ENCODE results near the gene PVRIG.
"Not testable (repeated sequence)": the region's sequence is repeated elsewhere in the genome, so short reads cannot be mapped to it uniquely, and the experiment has no call there.

The PVRIG gene

DNA sequence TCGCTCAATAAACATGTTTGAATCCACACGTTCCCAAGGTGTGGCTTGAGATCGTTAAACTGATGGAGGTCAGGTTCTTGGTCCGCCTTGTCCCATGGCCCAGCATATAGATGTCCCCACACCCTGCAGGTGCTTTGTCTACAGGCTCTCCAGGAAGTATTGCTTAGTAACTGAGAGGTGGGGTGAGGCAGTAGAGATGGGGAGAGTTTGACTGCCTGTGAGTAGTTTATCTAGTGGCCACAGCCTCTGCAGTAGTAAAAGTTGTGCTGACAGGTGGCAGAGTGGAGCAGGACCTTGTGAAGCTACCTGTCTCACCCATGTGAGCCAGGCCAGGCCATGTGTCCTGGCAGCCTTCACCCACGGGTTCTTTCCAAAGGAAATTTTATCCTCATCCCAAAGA lies 5.4 kb upstream of the PVRIG start:
- peaks cover 75% of the 10 kb centered on the region for H3K4me1 Mint-ChIP-seq
- H3K9me3 Mint-ChIP-seq, H3K36me3 Mint-ChIP-seq, H3K4me3 Mint-ChIP-seq, H3K27me3 Mint-ChIP-seq: not testable (repeated sequence)
- H3K27ac Mint-ChIP-seq = peak overlapping the region; percentile 26

DNA sequence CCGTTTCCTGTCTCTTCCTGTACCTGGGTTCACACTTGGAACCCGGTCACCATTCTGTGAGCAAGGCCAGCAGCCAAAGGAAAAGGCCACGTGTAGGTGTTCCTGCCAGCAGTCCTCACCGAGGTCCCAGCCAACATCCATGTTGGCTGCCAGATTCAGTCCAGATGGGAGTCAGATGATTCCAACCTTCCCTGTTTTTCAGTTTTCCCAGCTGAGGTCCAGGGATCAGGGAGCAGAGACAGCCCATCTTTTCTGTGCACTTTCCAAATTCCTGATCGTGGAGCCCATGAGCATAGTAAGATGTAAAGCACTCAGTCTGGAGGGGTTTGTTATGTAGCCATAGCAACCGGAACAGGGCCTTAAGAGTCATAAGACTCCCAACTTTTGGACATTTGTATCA lies 3.9 kb upstream of the PVRIG start:
- Mint-ChIP-seq H3K36me3 (no peaks in the 10 kb centered on the region), H3K4me1 (peaks cover 60% of the 10 kb centered on the region), H3K27ac (peak overlapping the region; percentile 37), H3K4me3 (no peak overlapping the region), H3K9me3 (no peaks in the 10 kb centered on the region), H3K27me3 (no peaks in the 10 kb centered on the region)

DNA sequence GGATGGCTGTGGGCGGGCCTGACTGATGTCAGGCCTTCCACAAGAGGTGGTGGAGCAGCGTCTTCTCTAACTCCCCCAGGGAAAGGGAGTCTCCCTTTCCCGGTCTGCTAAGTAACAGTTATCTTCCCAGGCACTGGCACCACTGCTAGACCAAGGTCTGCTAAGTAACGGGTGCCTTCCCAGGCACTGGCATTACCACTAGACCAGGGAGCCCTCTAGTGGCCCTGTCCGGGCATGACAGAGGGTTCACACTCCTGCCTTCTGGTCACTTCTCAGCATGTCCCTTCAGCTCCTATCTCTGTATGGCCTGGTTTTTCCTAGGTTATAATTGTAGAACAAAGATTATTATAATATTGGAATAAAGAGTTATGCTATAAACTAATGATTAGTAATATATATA lies 1.8 kb upstream of the PVRIG start:
- H3K36me3 Mint-ChIP-seq, H3K9me3 Mint-ChIP-seq, H3K27me3 Mint-ChIP-seq: not testable (repeated sequence)
- Mint-ChIP-seq H3K4me3 (peak overlapping the region; percentile 84), H3K27ac (peak overlapping the region; percentile 46), H3K4me1 (peaks cover 60% of the 10 kb centered on the region)

DNA sequence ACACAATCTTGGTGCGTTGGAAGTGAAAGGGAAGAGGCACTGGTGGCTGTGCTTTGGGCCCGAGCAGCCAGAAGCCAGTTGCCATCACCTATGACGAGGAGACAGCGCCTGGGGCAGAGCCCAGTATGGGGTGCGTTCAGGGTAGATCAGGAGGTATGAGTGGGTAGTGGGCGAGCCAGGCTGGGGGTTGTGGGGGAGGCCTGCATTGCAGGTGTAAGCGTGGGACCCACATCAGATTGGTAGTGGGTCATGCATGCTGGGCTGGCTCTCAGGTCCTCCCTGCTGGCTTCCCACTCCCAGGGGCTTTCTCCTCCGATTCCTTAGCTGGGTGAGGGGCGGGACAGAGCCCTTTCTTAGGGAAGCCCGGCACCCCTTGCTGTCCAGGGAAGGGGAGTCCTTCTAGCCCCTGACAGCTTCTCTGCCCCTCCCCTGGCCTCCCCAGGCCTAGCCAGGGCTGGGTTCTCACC lies 445 bp upstream of the PVRIG start:
- Mint-ChIP-seq H3K27ac (peak overlapping the region; percentile 99), H3K36me3 (peaks cover 4% of the 10 kb centered on the region), H3K4me1 (peaks cover 64% of the 10 kb centered on the region), H3K9me3 (no peaks in the 10 kb centered on the region), H3K4me3 (peak overlapping the region; percentile 97), H3K27me3 (no peaks in the 10 kb centered on the region)

DNA sequence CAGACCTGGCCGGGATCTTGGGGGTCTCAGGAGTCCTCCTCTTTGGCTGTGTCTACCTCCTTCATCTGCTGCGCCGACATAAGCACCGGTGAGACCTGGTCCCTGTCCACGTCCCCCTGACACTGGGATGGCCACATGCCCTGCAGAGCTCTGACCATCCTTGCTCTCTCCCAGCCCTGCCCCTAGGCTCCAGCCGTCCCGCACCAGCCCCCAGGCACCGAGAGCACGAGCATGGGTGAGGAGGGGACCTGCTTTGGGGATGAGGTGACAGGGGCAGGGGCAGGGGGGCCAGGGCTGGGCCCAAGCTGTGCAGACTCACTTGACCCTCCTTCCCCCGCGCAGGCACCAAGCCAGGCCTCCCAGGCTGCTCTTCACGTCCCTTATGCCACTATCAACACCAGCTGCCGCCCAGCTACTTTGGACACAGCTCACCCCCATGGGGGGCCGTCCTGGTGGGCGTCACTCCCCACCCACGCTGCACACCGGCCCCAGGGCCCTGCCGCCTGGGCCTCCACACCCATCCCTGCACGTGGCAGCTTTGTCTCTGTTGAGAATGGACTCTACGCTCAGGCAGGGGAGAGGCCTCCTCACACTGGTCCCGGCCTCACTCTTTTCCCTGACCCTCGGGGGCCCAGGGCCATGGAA lies 959 bp downstream of the PVRIG start:
- peaks cover 4% of the 10 kb centered on the region for H3K36me3 Mint-ChIP-seq
- peaks cover 64% of the 10 kb centered on the region for H3K4me1 Mint-ChIP-seq
- H3K4me3 Mint-ChIP-seq = peak overlapping the region; percentile 97
- peak overlapping the region; percentile 99 for H3K27ac Mint-ChIP-seq
- H3K27me3 Mint-ChIP-seq = no peaks in the 10 kb centered on the region
- no peaks in the 10 kb centered on the region for H3K9me3 Mint-ChIP-seq

DNA sequence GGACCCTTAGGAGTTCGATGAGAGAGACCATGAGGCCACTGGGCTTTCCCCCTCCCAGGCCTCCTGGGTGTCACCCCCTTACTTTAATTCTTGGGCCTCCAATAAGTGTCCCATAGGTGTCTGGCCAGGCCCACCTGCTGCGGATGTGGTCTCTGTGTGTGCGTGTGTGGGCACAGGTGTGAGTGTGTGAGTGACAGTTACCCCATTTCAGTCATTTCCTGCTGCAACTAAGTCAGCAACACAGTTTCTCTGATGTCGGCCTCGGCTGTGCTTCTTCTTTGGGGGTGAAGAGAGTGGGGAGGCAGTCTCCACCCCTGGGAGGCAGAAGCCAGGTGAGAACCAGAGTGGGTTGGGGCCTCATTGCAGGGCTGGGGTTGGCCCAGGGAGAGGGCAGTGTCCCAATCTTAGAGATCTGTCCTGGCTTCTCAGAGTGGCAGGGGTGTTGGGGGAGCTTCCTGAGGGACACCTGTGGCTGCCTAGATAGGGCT lies 1.5 kb downstream of the PVRIG start:
- H3K27me3 Mint-ChIP-seq = no peaks in the 10 kb centered on the region
- peak overlapping the region; percentile 99 for H3K27ac Mint-ChIP-seq
- H3K4me1 Mint-ChIP-seq = peaks cover 68% of the 10 kb centered on the region
- peak overlapping the region; percentile 97 for H3K4me3 Mint-ChIP-seq
- peaks cover 4% of the 10 kb centered on the region for H3K36me3 Mint-ChIP-seq
- H3K9me3 Mint-ChIP-seq = no peaks in the 10 kb centered on the region

DNA sequence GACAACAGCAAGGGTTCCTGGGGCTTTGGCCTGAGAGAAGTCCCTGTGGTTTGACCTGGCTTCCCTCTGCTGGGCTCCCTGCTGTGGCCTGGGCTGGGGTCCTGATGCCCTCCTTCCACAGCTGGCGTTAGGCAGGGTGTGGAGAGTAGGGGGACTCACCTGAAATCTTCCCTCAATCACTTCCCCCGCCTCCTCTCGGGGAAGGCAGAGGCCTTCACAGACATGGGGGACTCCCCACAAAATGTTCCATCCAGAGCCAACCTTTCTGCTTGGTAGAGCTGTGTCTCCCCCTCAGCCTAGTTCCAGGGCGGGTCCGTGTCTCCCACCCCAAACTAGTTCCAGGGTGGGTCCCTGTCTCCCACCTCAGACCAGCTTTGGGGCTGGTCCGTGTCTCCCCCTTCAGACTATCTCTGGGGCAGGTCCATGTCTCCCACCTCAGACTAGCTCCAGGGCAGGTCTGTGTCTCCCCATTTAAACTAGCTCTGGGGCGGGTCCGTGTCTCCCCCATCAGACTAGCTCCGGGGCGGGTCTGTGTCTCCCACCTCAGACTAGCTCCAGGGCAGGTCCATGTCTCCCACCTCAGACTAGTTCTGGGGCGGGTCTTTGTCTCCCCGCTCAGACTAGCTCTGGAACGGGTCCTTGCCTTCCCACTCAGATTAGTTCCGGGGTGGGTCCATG lies 2.2 kb downstream of the PVRIG start:
- peaks cover 66% of the 10 kb centered on the region for H3K4me1 Mint-ChIP-seq
- H3K36me3 Mint-ChIP-seq = peaks cover 4% of the 10 kb centered on the region
- peak overlapping the region; percentile 97 for H3K4me3 Mint-ChIP-seq
- no peaks in the 10 kb centered on the region for H3K27me3 Mint-ChIP-seq
- peak overlapping the region; percentile 99 for H3K27ac Mint-ChIP-seq
- H3K9me3 Mint-ChIP-seq = no peaks in the 10 kb centered on the region

DNA sequence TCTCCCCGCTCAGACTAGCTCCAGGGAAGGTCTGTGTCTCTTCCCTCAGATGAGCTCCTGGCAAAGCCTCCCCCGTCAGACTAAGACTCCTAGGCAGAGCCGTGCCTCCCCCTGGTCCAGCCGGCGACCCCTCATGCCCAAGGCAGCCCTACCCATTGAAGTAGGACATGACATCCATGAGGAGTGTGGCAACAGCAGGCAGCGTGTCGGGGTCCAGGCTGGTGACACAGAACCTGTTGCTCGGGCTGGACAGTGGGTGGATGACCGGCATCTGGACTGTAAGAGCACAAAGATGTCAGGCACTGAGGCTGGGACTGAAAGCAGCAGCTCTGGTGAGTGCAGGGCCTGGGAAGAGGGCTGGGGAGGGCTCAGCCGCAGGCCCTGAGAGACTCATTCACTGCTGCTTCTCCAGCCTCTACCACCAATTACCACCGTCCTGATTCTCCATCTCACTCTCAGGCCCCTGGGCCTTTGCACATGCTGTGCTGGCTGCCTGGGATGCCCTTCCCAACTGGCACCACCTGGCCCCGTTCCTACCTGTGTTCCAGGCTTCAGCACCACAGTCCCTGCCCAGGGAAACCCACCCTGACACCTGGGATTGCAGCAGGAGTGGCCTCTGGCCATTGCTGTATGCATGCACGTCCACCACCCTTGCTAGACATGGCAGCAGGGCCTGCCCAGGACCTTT lies 2.8 kb downstream of the PVRIG start:
- peaks cover 64% of the 10 kb centered on the region for H3K4me1 Mint-ChIP-seq
- H3K36me3 Mint-ChIP-seq = peaks cover 4% of the 10 kb centered on the region
- H3K9me3 Mint-ChIP-seq = no peaks in the 10 kb centered on the region
- H3K27ac Mint-ChIP-seq = peak overlapping the region; percentile 99
- no peaks in the 10 kb centered on the region for H3K27me3 Mint-ChIP-seq
- H3K4me3 Mint-ChIP-seq = peak overlapping the region; percentile 97

DNA sequence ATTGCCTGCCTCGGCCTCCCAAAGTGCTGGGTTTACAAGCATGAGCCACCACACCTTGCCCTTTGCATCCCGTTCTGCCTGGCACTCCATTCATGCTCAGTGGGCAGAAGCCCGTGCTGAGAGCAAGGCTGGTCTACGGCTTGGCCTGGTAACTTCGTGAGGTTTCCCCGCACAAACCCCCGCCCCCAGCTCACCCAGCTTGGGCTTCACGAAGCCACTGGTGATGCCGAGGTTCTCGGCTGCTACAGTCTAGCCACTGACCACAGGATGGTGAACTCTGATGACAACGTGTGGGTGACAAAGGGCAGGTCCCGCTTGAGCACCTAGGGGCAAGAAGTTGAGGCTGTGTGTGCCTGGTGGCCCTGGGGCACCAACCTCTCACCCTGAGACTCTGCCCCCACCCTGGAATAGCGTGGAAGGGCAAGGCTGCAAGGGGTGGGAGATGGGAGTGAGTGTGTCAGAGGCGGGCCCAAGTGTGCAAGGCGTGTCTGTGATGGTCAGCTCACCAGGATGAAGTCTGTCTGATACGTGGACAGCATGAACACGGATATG lies 3.7 kb downstream of the PVRIG start:
- peaks cover 64% of the 10 kb centered on the region for H3K4me1 Mint-ChIP-seq
- H3K27me3 Mint-ChIP-seq, H3K9me3 Mint-ChIP-seq, H3K36me3 Mint-ChIP-seq: not testable (repeated sequence)
- H3K27ac Mint-ChIP-seq = peak overlapping the region; percentile 99
- H3K4me3 Mint-ChIP-seq = peak overlapping the region; percentile 97

DNA sequence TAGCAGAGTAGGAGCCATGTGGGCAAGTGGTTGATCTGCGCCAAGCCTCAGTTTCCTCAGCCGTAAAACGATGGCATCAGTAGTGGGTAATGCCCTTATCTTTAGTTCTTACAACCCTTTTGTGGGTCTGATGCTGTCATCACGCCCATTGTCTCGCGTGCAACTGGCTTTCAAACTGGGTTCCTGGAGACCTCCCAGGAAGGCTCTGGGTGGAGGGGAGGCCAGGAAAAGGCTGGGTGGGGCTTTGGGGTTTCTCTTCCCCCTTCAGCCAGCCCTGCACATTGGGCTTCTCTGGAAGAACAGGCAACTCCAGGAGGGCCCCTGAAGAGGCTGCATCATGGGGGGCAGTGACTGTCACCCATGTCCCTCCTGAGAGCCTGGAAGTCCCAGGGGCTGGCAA lies 5.1 kb downstream of the PVRIG start:
- not testable (repeated sequence) for H3K9me3 Mint-ChIP-seq, H3K27me3 Mint-ChIP-seq, H3K36me3 Mint-ChIP-seq
- peak overlapping the region; percentile 76 for H3K27ac Mint-ChIP-seq
- H3K4me1 Mint-ChIP-seq = peaks cover 59% of the 10 kb centered on the region
- peak overlapping the region; percentile 97 for H3K4me3 Mint-ChIP-seq

DNA sequence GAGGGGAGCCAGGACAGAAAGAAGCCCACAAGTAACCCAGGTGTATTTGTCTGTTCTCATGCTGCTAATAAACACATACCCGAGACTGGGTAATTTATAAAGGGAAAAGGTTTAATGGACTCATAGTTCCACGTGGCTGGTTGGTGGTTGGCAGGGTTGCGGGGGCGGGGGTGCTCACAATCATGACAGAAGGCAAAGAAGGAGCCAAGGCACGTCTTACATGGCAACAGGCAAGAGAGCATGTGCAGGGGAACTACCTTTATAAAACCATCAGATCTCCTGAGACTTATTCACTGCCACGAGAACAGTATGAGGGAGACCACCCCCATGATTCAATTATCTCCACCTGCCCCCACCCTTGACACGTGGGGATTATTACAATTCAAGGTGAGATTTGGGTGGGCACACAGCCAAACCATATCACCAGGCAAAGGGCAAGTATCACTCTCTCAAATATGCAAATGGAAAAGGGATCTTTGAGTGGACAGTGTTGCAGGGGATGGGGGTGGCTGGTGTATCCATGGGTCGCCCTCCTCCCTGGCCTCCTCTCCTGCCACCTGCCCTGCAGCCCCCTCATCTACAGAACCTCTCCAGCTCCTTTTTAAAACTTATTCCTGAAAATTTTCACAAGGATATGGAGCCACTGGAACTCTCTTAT lies 15.0 kb downstream of the PVRIG start:
- Mint-ChIP-seq H3K27ac (peak overlapping the region; percentile 70), H3K4me1 (peaks cover 49% of the 10 kb centered on the region), H3K36me3 (peaks cover 10% of the 10 kb centered on the region)
- not testable (repeated sequence) for H3K4me3 Mint-ChIP-seq, H3K9me3 Mint-ChIP-seq, H3K27me3 Mint-ChIP-seq

DNA sequence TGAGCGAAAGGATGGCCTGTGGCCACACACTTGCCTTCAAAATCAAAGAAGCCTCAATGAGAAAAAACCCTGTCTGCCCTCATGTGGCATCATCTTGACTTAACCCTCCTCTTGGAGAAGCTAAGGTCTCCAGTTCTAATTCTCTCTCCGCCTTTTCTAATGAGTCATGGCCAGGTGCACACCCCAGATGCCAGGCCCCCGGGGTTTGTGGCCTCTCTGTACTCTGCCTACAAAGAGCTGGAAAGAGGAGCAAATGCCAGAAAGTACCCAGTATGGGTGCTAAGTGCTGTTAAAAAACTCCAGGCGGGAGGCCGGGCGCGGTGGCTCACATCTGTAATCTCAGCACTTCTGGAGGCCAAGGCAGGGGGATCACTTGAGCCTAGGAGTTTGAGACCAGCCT lies 20.2 kb downstream of the PVRIG start:
- peaks cover 42% of the 10 kb centered on the region for H3K4me1 Mint-ChIP-seq
- peak overlapping the region; percentile 55 for H3K27ac Mint-ChIP-seq
- not testable (repeated sequence) for H3K9me3 Mint-ChIP-seq, H3K27me3 Mint-ChIP-seq, H3K36me3 Mint-ChIP-seq, H3K4me3 Mint-ChIP-seq

DNA sequence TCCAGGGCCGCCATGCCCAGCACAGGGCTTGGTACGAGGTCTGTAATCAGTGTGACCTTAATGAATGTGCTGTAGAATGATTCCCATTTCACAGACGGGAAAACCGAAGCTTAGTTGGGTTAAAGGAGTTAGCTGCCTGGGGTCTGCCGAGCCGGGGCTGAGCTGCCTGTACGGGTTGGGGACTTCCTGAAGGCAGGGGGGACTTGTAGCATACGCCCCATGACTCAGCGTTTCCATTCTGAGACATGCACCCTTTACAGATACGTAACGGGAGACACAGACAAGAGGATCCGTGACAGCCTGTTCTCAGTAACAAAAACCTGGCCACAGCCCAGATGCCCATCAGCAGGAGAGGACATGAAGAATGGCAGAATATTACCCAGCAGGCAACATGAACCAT lies 23.6 kb downstream of the PVRIG start:
- H3K9me3 Mint-ChIP-seq, H3K36me3 Mint-ChIP-seq, H3K27me3 Mint-ChIP-seq: not testable (repeated sequence)
- H3K27ac Mint-ChIP-seq = peak overlapping the region; percentile 98
- H3K4me1 Mint-ChIP-seq = peaks cover 36% of the 10 kb centered on the region
- peak overlapping the region; percentile 57 for H3K4me3 Mint-ChIP-seq

DNA sequence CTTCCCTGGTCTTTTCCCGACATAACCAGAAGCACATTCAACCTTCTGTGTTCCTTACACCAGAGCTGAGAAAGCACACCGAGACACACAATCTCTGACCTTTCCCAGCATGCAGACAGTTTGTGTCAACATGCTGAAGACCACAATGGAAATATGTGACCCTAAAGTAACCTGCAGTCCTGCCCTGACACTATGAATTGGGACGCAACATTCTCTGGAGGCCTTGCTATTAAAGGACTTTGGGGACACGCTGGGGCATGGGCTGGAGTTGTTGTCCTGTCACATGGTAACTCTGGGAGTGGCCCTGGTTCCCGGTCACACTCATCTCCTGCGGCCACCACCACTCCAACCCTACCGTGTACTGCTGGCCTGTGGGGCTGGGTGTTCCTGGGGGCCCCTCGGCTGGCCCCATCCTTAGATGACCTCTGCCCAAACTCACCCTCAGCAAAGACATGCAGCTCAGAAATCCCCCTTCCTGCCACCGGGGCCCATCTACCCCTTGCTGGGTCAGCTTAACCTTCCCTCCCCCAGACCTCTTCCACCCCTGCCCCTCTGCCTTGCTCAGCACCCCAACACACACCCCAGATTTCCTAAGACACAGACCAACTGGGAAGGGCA lies 25.3 kb downstream of the PVRIG start:
- not testable (repeated sequence) for H3K27me3 Mint-ChIP-seq, H3K4me3 Mint-ChIP-seq, H3K9me3 Mint-ChIP-seq, H3K36me3 Mint-ChIP-seq
- peak overlapping the region; percentile 46 for H3K27ac Mint-ChIP-seq
- peaks cover 22% of the 10 kb centered on the region for H3K4me1 Mint-ChIP-seq

DNA sequence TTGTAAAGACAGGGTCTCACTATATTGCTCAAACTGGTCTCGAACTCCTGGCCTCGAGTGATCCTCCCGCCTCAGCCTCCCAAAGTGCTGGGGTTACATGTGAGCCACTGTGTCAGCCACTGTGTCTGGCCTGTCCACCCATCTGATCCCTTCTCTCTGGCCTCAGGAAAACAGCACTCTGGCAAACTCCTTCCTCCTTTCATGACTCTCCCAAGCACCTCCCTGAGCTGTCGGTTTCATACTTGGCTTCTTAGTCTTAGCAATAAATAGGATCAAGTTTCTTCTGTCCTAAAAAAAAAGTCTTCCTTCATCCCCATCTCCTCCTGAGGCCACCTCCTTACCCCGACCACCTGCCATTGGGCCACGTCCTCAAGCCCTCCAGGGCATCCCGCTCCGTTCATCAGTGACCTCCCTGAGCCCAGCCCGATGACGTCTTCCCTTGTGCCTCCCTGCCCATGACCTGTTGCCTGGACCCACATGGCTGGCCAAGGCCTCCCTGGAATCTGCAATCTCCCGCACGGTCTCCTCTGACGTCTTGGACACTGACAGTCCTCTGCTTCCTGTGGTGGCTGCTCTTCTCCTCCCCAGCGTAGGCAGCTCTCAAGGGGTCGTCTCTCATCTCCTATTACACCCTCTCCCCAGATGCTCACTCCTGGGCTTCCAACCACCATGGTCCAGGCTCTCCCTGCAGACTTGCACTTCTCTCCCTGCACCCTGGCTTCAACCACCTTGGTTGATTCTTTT lies 26.5 kb downstream of the PVRIG start:
- Mint-ChIP-seq H3K27ac (peak overlapping the region; percentile 39), H3K4me1 (peaks cover 21% of the 10 kb centered on the region)
- not testable (repeated sequence) for H3K27me3 Mint-ChIP-seq, H3K9me3 Mint-ChIP-seq, H3K36me3 Mint-ChIP-seq, H3K4me3 Mint-ChIP-seq
